ENCODE data around the gene PSMA5.

DNA sequence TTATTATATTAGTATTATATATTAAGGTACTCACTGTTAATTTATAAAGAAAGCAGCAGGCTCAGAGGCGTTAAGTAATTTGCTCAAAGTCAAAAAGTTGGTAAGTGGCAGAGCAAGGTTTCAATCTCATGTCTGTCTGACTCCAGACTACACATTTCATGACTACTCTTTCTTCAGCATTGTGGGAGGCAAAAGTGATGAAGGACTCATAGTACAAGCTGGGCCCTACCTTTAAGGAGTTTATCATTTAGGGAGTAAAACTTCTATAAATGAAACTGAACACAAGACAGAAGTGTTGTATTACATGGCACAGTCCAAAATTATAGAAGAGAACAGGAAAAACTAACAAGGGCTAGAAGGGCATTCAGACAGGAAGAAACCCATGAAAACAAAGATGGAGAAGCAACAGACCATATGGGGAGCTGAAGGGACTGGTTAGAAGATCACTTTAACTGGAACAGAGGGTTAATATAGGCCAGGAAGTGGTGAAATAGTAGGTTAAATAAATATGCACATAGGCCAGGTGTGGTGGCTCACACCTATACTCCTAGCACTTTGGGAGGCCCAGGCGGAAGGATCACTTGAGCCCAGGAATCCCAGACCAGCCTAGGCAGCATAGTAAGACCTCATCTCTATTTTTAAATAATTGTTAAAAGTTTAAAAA is 40.1 kb downstream of the PSMA5 start:
- TF ChIP-seq, protein P1, sequence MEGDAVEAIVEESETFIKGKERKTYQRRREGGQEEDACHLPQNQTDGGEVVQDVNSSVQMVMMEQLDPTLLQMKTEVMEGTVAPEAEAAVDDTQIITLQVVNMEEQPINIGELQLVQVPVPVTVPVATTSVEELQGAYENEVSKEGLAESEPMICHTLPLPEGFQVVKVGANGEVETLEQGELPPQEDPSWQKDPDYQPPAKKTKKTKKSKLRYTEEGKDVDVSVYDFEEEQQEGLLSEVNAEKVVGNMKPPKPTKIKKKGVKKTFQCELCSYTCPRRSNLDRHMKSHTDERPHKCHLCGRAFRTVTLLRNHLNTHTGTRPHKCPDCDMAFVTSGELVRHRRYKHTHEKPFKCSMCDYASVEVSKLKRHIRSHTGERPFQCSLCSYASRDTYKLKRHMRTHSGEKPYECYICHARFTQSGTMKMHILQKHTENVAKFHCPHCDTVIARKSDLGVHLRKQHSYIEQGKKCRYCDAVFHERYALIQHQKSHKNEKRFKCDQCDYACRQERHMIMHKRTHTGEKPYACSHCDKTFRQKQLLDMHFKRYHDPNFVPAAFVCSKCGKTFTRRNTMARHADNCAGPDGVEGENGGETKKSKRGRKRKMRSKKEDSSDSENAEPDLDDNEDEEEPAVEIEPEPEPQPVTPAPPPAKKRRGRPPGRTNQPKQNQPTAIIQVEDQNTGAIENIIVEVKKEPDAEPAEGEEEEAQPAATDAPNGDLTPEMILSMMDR (IDR thresholded peaks at IDR 0.05), result no peak
- no peak for TF ChIP-seq POLR2A (IDR thresholded peaks at IDR 0.05)

All from thyroid gland (tissue), 4 donors.